ENCODE measurements around the gene ADARB1. TPM values are rescaled to one million over a fixed set of nuclear protein-coding genes. Genes with fewer than 3 reads are reported as not detected.

ADARB1 gene
- polyA plus RNA-seq, 3 donors from 2014 or later, result 3.0 to 4.5 (median 3.4) TPM

- Mint-ChIP-seq H3K36me3 (no peaks in the 10 kb centered on the region), H3K27me3 (ENCODE audit: low read depth in 3 of 3) (peaks cover 3 to 20% (median 7%) of the 10 kb centered on the region in 3 donors), H3K9me3 (no peaks in the 10 kb centered on the region), H3K27ac (no peak overlapping the region), H3K4me3 (no peak overlapping the region), H3K4me1 (peaks cover 6 to 10% of the 10 kb centered on the region in 2 donors)
- no peak for DNase-seq
Observed at GRCh38 chr21:45250272-45250671, 175.9 kb downstream of the ADARB1 start.

GRCh38 chr21:45250914-45251634, 176.7 kb downstream of the ADARB1 start:
- H3K9me3 Mint-ChIP-seq, result no peaks in the 10 kb centered on the region
- H3K36me3 Mint-ChIP-seq, result no peaks in the 10 kb centered on the region
- H3K27ac Mint-ChIP-seq, result no peak overlapping the region
- peaks cover 10 to 16% of the 10 kb centered on the region in 2 donors for H3K4me1 Mint-ChIP-seq
- H3K27me3 Mint-ChIP-seq (ENCODE audit: low read depth in 3 of 3), result peaks cover 3 to 18% (median 7%) of the 10 kb centered on the region in 3 donors
- no peak for DNase-seq
- H3K4me3 Mint-ChIP-seq, result no peak overlapping the region

- Mint-ChIP-seq H3K4me3 (peak overlapping the region in 1 of 5 donors; percentile 9), H3K4me1 (peaks cover 12 to 21% of the 10 kb centered on the region in 2 donors), H3K9me3 (no peaks in the 10 kb centered on the region), H3K27me3 (ENCODE audit: low read depth in 3 of 3) (peaks cover 3 to 17% (median 3%) of the 10 kb centered on the region in 3 donors), H3K36me3 (no peaks in the 10 kb centered on the region), H3K27ac (no peak overlapping the region)
- no peak for DNase-seq
Observed at GRCh38 chr21:45251635-45252447, 177.5 kb downstream of the ADARB1 start.

- peaks cover 17 to 27% of the 10 kb centered on the region in 2 donors for H3K4me1 Mint-ChIP-seq
- H3K9me3 Mint-ChIP-seq, result no peaks in the 10 kb centered on the region
- H3K4me3 Mint-ChIP-seq, result no peak overlapping the region
- no peak for DNase-seq
- H3K27ac Mint-ChIP-seq, result no peak overlapping the region
- H3K27me3 Mint-ChIP-seq (ENCODE audit: low read depth in 3 of 3), result peaks cover 3 to 16% (median 3%) of the 10 kb centered on the region in 3 donors
- no peaks in the 10 kb centered on the region for H3K36me3 Mint-ChIP-seq
Observed at GRCh38 chr21:45252448-45252925, 178.1 kb downstream of the ADARB1 start.

- Mint-ChIP-seq H3K27me3 (ENCODE audit: low read depth in 3 of 3) (peaks cover 3 to 16% (median 3%) of the 10 kb centered on the region in 3 donors), H3K27ac (no peak overlapping the region), H3K36me3 (no peaks in the 10 kb centered on the region), H3K9me3 (no peaks in the 10 kb centered on the region), H3K4me3 (no peak overlapping the region), H3K4me1 (peaks cover 17 to 28% of the 10 kb centered on the region in 2 donors)
- DNase-seq, result no peak
Observed at GRCh38 chr21:45253180-45253579, 178.8 kb downstream of the ADARB1 start.

- Mint-ChIP-seq H3K36me3 (no peaks in the 10 kb centered on the region), H3K4me1 (peaks cover 19 to 28% of the 10 kb centered on the region in 2 donors), H3K9me3 (no peaks in the 10 kb centered on the region), H3K4me3 (peak overlapping the region in 2 of 5 donors; percentile 21 to 42), H3K27ac (no peak overlapping the region), H3K27me3 (ENCODE audit: low read depth in 3 of 3) (peaks cover 6 to 16% (median 7%) of the 10 kb centered on the region in 3 donors)
- no peak for DNase-seq
Observed at GRCh38 chr21:45253633-45254459, 179.5 kb downstream of the ADARB1 start.

- Mint-ChIP-seq H3K9me3 (no peaks in the 10 kb centered on the region), H3K27me3 (ENCODE audit: low read depth in 3 of 3) (peaks cover 6 to 16% (median 9%) of the 10 kb centered on the region in 3 donors), H3K4me1 (peaks cover 19 to 28% of the 10 kb centered on the region in 2 donors), H3K36me3 (no peaks in the 10 kb centered on the region), H3K27ac (peak overlapping the region in 2 of 6 donors; percentile 10 to 36), H3K4me3 (peak overlapping the region in 3 of 5 donors; percentile 48 to 68 (median 63))
- no peak for DNase-seq
Observed at GRCh38 chr21:45254460-45254930, 180.1 kb downstream of the ADARB1 start.

- Mint-ChIP-seq H3K27ac (peak overlapping the region in 1 of 6 donors; percentile 7), H3K27me3 (ENCODE audit: low read depth in 3 of 3) (peaks cover 6 to 16% (median 7%) of the 10 kb centered on the region in 3 donors), H3K36me3 (no peaks in the 10 kb centered on the region), H3K4me3 (peak overlapping the region in 1 of 5 donors; percentile 48), H3K9me3 (no peaks in the 10 kb centered on the region), H3K4me1 (peaks cover 19 to 28% of the 10 kb centered on the region in 2 donors)
- DNase-seq, result peak in 2 of 3 donors; percentile 32
Observed at GRCh38 chr21:45255381-45256020, 181.1 kb downstream of the ADARB1 start.

- H3K36me3 Mint-ChIP-seq, result no peaks in the 10 kb centered on the region
- peaks cover 6 to 16% (median 7%) of the 10 kb centered on the region in 3 donors for H3K27me3 Mint-ChIP-seq (ENCODE audit: low read depth in 3 of 3)
- DNase-seq, result no peak
- peak overlapping the region in 3 of 6 donors; percentile 34 to 71 (median 65) for H3K27ac Mint-ChIP-seq
- H3K9me3 Mint-ChIP-seq, result no peaks in the 10 kb centered on the region
- H3K4me3 Mint-ChIP-seq, result peak overlapping the region in 4 of 5 donors; percentile 36 to 75 (median 69)
- H3K4me1 Mint-ChIP-seq, result peaks cover 19 to 28% of the 10 kb centered on the region in 2 donors
Observed at GRCh38 chr21:45256021-45256911, 181.9 kb downstream of the ADARB1 start.

GRCh38 chr21:45256912-45257672, 182.7 kb downstream of the ADARB1 start:
- Mint-ChIP-seq H3K9me3 (no peaks in the 10 kb centered on the region), H3K27me3 (ENCODE audit: low read depth in 3 of 3) (peaks cover 7 to 16% (median 7%) of the 10 kb centered on the region in 3 donors), H3K4me1 (peaks cover 19 to 28% of the 10 kb centered on the region in 2 donors), H3K36me3 (no peaks in the 10 kb centered on the region), H3K4me3 (peak overlapping the region; percentile 36 to 75 (median 64)), H3K27ac (peak overlapping the region in 3 of 6 donors; percentile 34 to 71 (median 65))
- peak; percentile 48 to 62 (median 57) for DNase-seq

GRCh38 chr21:45257673-45258341, 183.4 kb downstream of the ADARB1 start:
- Mint-ChIP-seq H3K27me3 (ENCODE audit: low read depth in 3 of 3) (peaks cover 7 to 13% (median 10%) of the 10 kb centered on the region in 3 donors), H3K4me3 (no peak overlapping the region), H3K9me3 (no peaks in the 10 kb centered on the region), H3K27ac (no peak overlapping the region), H3K4me1 (peaks cover 19 to 28% of the 10 kb centered on the region in 2 donors), H3K36me3 (no peaks in the 10 kb centered on the region)
- DNase-seq, result no peak

Data from immature natural killer cell (primary cell).